Common myeloid progenitor, CD34-positive (primary cell): Measurements from ENCODE around the gene ATP6V0E1.

Experiments
- CTCF ChIA-PET: fragments of 350-600 bp; sonication (Branson Sonifier 250); formaldehyde crosslinking; loops from one replicate; lab custom pipeline; 2021; ENCODE audit warnings: antibody characterized with exemption; lab: Charles Lee
- POLR2A ChIA-PET: fragments of 350-600 bp; sonication (Branson Sonifier 250); formaldehyde crosslinking; loops from one replicate; lab custom pipeline; 2021; ENCODE audit warnings: antibody characterized with exemption; lab: Charles Lee
- DNase-seq, 3 donors: peaks; one replicate each; pipeline versions ENCODE4 v3.0.0 to v3.0.0-alpha.2; 2013
- H3K27ac ChIP-seq, 2 experiments: 1 replicate in 1 of 2; 2 replicates in 1 of 2; pipeline ENCODE4 v1.7.0; 2013; ENCODE audit warnings: inconsistent platforms in 2 of 2, low read length in 2 of 2, mild to moderate bottlenecking in 2 of 2, low read depth in 1 of 2, moderate library complexity in 1 of 2; ENCODE audit not compliant: severe bottlenecking in 2 of 2, insufficient read depth in 1 of 2, poor library complexity in 1 of 2
- H3K27me3 ChIP-seq, 5 experiments: replicated peaks in 2 of 5; 1 replicate in 3 of 5; 2 replicates in 2 of 5; pipeline versions ENCODE4 v1.6.1 to v1.7.0; 2013; ENCODE audit warnings: low read length in 4 of 5, mild to moderate bottlenecking in 2 of 5, moderate library complexity in 2 of 5, inconsistent platforms in 1 of 5; ENCODE audit not compliant: insufficient read depth in 5 of 5, control insufficient read depth in 4 of 5
- H3K36me3 ChIP-seq, 4 experiments: 1 replicate in 2 of 4; 2 replicates in 2 of 4; pipeline versions ENCODE4 v1.6.1 to v1.7.0; 2013; ENCODE audit warnings: low read length in 3 of 4, control low read depth in 1 of 4, mild to moderate bottlenecking in 1 of 4; ENCODE audit not compliant: control insufficient read depth in 4 of 4, insufficient read depth in 4 of 4
- H3K4me1 ChIP-seq, 4 experiments: 1 replicate in 3 of 4; 2 replicates in 1 of 4; pipeline versions ENCODE4 v1.6.1 to v1.7.1; 2013; ENCODE audit warnings: low read length in 3 of 4, mild to moderate bottlenecking in 3 of 4, control low read depth in 1 of 4, inconsistent platforms in 1 of 4, moderate library complexity in 1 of 4; ENCODE audit not compliant: control insufficient read depth in 4 of 4, insufficient read depth in 4 of 4; ENCODE audit errors: control extremely low read depth in 1 of 4
- H3K4me3 ChIP-seq, 7 experiments: 1 replicate in 4 of 7; 2 replicates in 3 of 7; pipeline versions ENCODE4 v1.5.1 to v1.7.0; 2013; ENCODE audit warnings: mild to moderate bottlenecking in 7 of 7, low read length in 6 of 7, moderate library complexity in 6 of 7, inconsistent platforms in 2 of 7, low read depth in 2 of 7, control low read depth in 1 of 7; ENCODE audit not compliant: insufficient read depth in 4 of 7, control insufficient read depth in 1 of 7; ENCODE audit errors: extremely low read depth in 1 of 7
- H3K9me3 ChIP-seq, 5 experiments: 1 replicate in 4 of 5; 2 replicates in 1 of 5; pipeline versions ENCODE4 v1.6.1 to v1.7.1; 2013; ENCODE audit warnings: low read length in 4 of 5, mild to moderate bottlenecking in 2 of 5, inconsistent platforms in 1 of 5, low read depth in 1 of 5, moderate library complexity in 1 of 5; ENCODE audit not compliant: control insufficient read depth in 4 of 5, insufficient read depth in 2 of 5; ENCODE audit errors: control extremely low read depth in 1 of 5
- WGBS: methylation state at CpG from one replicate; pipeline ENCODE4 v1.1.5; 2013; ENCODE audit not compliant: insufficient coverage; 5-methylcytosine and 5-hydroxymethylcytosine counted together

The ATP6V0E1 gene

GRCh38 chr5:172999372-172999973 is 15.9 kb downstream of the ATP6V0E1 start:
- Histone ChIP-seq H3K4me3 (no peak overlapping the region), H3K9me3 (no peaks in the 10 kb centered on the region), H3K4me1 (peaks cover 2 to 26% (median 8%) of the 10 kb centered on the region in 4 experiments), H3K27ac (no peak overlapping the region), H3K36me3 (peaks cover 6 to 30% (median 22%) of the 10 kb centered on the region in 4 experiments), H3K27me3 (no peaks in the 10 kb centered on the region)
- no CpG with 5 or more reads among the region's 3 CpGs for WGBS
- ChIA-PET CTCF (interaction anchor here (1.0 to 1.1 kb wide), 3 partner anchors 8 to 18 kb away, joined by 3 to 4 read pairs (median 4); no protein-coding TSS in a partner anchor), POLR2A (no interaction called here)
- DNase-seq: no peak

DNA sequence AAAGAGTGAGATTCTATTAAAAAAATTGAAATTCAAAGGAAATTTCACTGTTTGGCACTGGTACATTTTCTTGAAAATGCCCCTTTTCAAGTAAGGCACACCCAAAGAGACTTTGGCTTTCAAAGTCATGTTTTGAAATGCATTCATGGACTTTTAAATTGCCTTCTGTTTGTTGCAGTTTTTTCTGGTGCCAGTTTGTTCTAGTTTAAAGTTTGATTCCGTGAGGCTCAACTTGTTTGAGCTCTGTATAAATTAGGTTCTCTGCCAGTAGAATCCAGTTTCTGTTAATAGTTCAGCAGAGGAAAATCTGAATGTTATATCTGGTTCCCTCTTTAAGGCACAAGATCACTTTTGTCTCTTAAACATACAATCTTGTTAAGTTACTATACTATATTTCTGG is 16.4 kb downstream of the ATP6V0E1 start:
- POLR2A ChIA-PET: interaction anchor here (0.7 kb wide), 1 partner anchor 108 kb away, joined by 3 read pairs; no protein-coding TSS in a partner anchor
- CTCF ChIA-PET: interaction anchor here (1.0 to 1.1 kb wide), 3 partner anchors 9 to 18 kb away, joined by 3 to 4 read pairs (median 4); no protein-coding TSS in a partner anchor
- Histone ChIP-seq H3K27me3 (no peaks in the 10 kb centered on the region), H3K27ac (no peak overlapping the region), H3K9me3 (no peaks in the 10 kb centered on the region), H3K4me3 (no peak overlapping the region), H3K36me3 (peaks cover 5 to 27% (median 18%) of the 10 kb centered on the region in 4 experiments), H3K4me1 (peaks cover 2 to 26% (median 8%) of the 10 kb centered on the region in 4 experiments)
- 100% methylated on average over 1 of the region's 1 CpG for WGBS
- DNase-seq: no peak

DNA sequence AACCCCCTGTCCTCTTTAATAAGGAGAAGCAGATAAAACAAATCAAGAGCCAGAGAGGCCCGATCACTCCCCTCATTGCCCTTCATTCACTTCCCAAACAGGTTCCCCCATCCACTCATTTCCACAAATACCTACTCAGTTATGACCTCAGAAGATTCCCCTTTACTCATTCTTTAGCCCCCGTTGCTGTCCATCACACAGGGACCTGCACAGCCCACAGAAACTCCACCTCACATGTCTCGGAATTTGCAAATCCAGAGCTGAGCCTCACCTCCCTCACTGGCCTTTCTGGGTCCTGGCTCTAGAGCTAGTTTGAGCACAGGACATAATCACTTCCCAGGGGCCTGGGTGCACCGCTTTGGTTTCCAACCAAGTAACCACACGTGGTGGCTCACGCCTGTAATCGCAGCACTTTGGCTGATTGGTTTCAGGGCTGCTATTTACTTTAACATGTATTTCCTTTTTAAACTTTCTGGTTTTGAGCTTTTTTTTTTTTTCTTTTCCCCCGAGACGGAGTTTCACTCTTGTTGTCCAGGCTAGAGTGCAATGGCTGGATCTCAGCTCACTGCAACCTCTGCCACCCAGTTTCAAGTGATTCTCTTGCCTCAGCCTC is 17.8 kb downstream of the ATP6V0E1 start:
- peaks cover 2 to 26% (median 8%) of the 10 kb centered on the region in 4 experiments for H3K4me1 ChIP-seq
- POLR2A ChIA-PET: no interaction called here
- CTCF ChIA-PET: interaction anchor here (0.7 to 1.5 kb wide), 3 partner anchors 9 to 168 kb away, joined by 3 read pairs; no protein-coding TSS in a partner anchor
- peak in 2 of 3 donors; percentile 24 to 33 for DNase-seq
- H3K4me3 ChIP-seq: no peak overlapping the region
- WGBS: 82% methylated on average over 4 of the region's 9 CpGs
- no peaks in the 10 kb centered on the region for H3K9me3 ChIP-seq
- peaks cover 5 to 14% (median 8%) of the 10 kb centered on the region in 4 experiments for H3K36me3 ChIP-seq
- H3K27me3 ChIP-seq: no peaks in the 10 kb centered on the region
- H3K27ac ChIP-seq: no peak overlapping the region

DNA sequence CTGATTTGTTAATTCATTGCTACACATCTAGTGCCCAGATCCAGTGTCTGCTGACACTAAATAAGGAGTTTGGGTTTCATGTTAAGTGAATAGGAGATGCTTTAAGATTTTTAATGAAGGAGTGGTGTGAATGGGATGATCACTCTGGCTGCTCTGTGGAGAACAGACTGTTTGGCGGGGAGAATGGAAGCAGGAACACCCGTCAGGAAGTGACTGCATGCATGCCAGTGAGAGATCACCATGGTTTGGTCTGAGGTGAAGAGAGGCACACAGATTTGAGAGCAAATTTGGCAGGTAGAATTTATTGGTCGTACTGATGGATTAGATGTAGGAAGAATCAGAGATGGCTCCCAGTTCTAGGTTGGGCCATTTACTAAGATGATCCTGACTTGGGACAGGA is 19.8 kb downstream of the ATP6V0E1 start:
- no peaks in the 10 kb centered on the region for H3K27me3 ChIP-seq
- DNase-seq: peak in 1 of 3 donors; percentile 19
- POLR2A ChIA-PET: no interaction called here
- CTCF ChIA-PET: interaction anchor here (0.6 to 1.6 kb wide), 4 partner anchors 8 to 19 kb away, joined by 3 to 6 read pairs (median 4); no protein-coding TSS in a partner anchor
- 48% methylated on average over 3 of the region's 3 CpGs for WGBS
- peaks cover 2 to 11% (median 5%) of the 10 kb centered on the region in 4 experiments for H3K36me3 ChIP-seq
- no peaks in the 10 kb centered on the region for H3K9me3 ChIP-seq
- no peak overlapping the region for H3K27ac ChIP-seq
- no peak overlapping the region for H3K4me3 ChIP-seq
- peaks cover 2 to 33% (median 10%) of the 10 kb centered on the region in 4 experiments for H3K4me1 ChIP-seq

- peaks cover 0 to 8% (median 5%) of the 10 kb centered on the region in 4 experiments for H3K36me3 ChIP-seq
- 100% methylated on average over 2 of the region's 2 CpGs for WGBS
- H3K9me3 ChIP-seq: no peaks in the 10 kb centered on the region
- H3K27ac ChIP-seq: no peak overlapping the region
- peaks cover 2 to 35% (median 10%) of the 10 kb centered on the region in 4 experiments for H3K4me1 ChIP-seq
- ChIA-PET CTCF (interaction anchor here (0.6 kb wide), 1 partner anchor 8 kb away, joined by 4 read pairs; no protein-coding TSS in a partner anchor), POLR2A (no interaction called here)
- H3K4me3 ChIP-seq: no peak overlapping the region
- no peak for DNase-seq
- no peaks in the 10 kb centered on the region for H3K27me3 ChIP-seq
Measured at GRCh38 chr5:173004013-173004412, 20.4 kb downstream of the ATP6V0E1 start.

DNA sequence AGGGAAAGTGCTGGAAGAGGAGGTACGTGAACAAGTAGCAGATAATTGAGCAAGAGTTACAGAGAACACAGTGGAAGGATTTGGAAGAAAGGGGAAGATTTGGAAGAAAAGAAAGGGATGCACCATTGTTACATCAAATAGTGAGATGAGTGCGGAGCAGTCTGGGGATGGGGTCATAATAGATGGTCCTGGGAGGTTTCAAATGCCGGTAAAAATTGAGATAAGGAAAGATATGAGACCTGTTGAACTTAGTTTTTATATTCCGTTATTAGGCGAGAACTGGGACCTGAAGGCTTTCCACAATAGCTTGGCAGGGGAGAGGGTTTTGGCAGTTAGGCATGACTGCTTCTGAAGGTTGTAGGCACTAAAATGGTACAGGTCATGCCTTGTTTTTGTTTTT is 20.9 kb downstream of the ATP6V0E1 start:
- peaks cover 2 to 35% (median 10%) of the 10 kb centered on the region in 4 experiments for H3K4me1 ChIP-seq
- peaks cover 0 to 8% (median 5%) of the 10 kb centered on the region in 4 experiments for H3K36me3 ChIP-seq
- H3K27me3 ChIP-seq: no peaks in the 10 kb centered on the region
- no peaks in the 10 kb centered on the region for H3K9me3 ChIP-seq
- no peak overlapping the region for H3K27ac ChIP-seq
- ChIA-PET POLR2A (no interaction called here), CTCF (no interaction called here)
- H3K4me3 ChIP-seq: no peak overlapping the region
- 100% methylated on average over 2 of the region's 5 CpGs for WGBS
- DNase-seq: no peak
